ENCODE results near the gene PER2. TPM values are rescaled to one million over a fixed set of nuclear protein-coding genes. Genes with fewer than 3 reads are reported as not detected.
"Not testable (repeated sequence)": the region's sequence is repeated elsewhere in the genome, so short reads cannot be mapped to it uniquely, and the experiment has no call there.

Gene PER2
- polyA plus RNA-seq, 3 donors = 5.2 to 9.1 (median 5.8) TPM

- no peak for DNase-seq (ENCODE audit: extremely low read depth in 1 of 11, low read depth in 9 of 11, low spot score in 4 of 11)
Measured at GRCh38 chr2:238315031-238315595, 26.7 kb upstream of the PER2 start.

- DNase-seq (ENCODE audit: extremely low read depth in 1 of 11, low read depth in 9 of 11, low spot score in 4 of 11) = no peak
Measured at GRCh38 chr2:238314576-238314975, 26.2 kb upstream of the PER2 start.

- DNase-seq (ENCODE audit: extremely low read depth in 1 of 11, low read depth in 9 of 11, low spot score in 4 of 11) = no peak
Measured at GRCh38 chr2:238313991-238314350, 25.6 kb upstream of the PER2 start.

- no peak for DNase-seq (ENCODE audit: extremely low read depth in 1 of 11, low read depth in 9 of 11, low spot score in 4 of 11)
Measured at GRCh38 chr2:238313289-238313990, 25.0 kb upstream of the PER2 start.

- not testable (repeated sequence) for DNase-seq (ENCODE audit: extremely low read depth in 1 of 11, low read depth in 9 of 11, low spot score in 4 of 11)
Measured at GRCh38 chr2:238310721-238311120, 22.3 kb upstream of the PER2 start.

GRCh38 chr2:238308177-238308576, 19.8 kb upstream of the PER2 start:
- DNase-seq (ENCODE audit: extremely low read depth in 1 of 11, low read depth in 9 of 11, low spot score in 4 of 11) = no peak

- no peak for DNase-seq (ENCODE audit: extremely low read depth in 1 of 11, low read depth in 9 of 11, low spot score in 4 of 11)
Measured at GRCh38 chr2:238306672-238306998, 18.2 kb upstream of the PER2 start.

GRCh38 chr2:238305965-238306671, 17.7 kb upstream of the PER2 start:
- DNase-seq (ENCODE audit: extremely low read depth in 1 of 11, low read depth in 9 of 11, low spot score in 4 of 11) = no peak

GRCh38 chr2:238305092-238305862, 16.9 kb upstream of the PER2 start:
- DNase-seq (ENCODE audit: extremely low read depth in 1 of 11, low read depth in 9 of 11, low spot score in 4 of 11) = no peak

GRCh38 chr2:238304116-238304515, 15.7 kb upstream of the PER2 start:
- DNase-seq (ENCODE audit: extremely low read depth in 1 of 11, low read depth in 9 of 11, low spot score in 4 of 11) = no peak

GRCh38 chr2:238302751-238303150, 14.3 kb upstream of the PER2 start:
- no peak for DNase-seq (ENCODE audit: extremely low read depth in 1 of 11, low read depth in 9 of 11, low spot score in 4 of 11)

GRCh38 chr2:238302087-238302486, 13.7 kb upstream of the PER2 start:
- DNase-seq (ENCODE audit: extremely low read depth in 1 of 11, low read depth in 9 of 11, low spot score in 4 of 11) = no peak

GRCh38 chr2:238299803-238300202, 11.4 kb upstream of the PER2 start:
- DNase-seq (ENCODE audit: extremely low read depth in 1 of 11, low read depth in 9 of 11, low spot score in 4 of 11) = no peak

- DNase-seq (ENCODE audit: extremely low read depth in 1 of 11, low read depth in 9 of 11, low spot score in 4 of 11) = no peak
Measured at GRCh38 chr2:238296638-238297457, 8.4 kb upstream of the PER2 start.

GRCh38 chr2:238295144-238296112, 7.0 kb upstream of the PER2 start:
- no peak for DNase-seq (ENCODE audit: extremely low read depth in 1 of 11, low read depth in 9 of 11, low spot score in 4 of 11)

- no peak for DNase-seq (ENCODE audit: extremely low read depth in 1 of 11, low read depth in 9 of 11, low spot score in 4 of 11)
Measured at GRCh38 chr2:238294393-238295143, 6.2 kb upstream of the PER2 start.

- DNase-seq (ENCODE audit: extremely low read depth in 1 of 11, low read depth in 9 of 11, low spot score in 4 of 11) = no peak
Measured at GRCh38 chr2:238294046-238294392, 5.6 kb upstream of the PER2 start.

Measured in renal cortex interstitium (tissue), 11 donors.